GM21825 (cell line): ENCODE results near the gene PCDHA7.
"Not testable (repeated sequence)": the region's sequence is repeated elsewhere in the genome, so short reads cannot be mapped to it uniquely, and the experiment has no call there.

Source experiments
- ATAC-seq: cut with Tn5 transposase; IDR thresholded peaks from one replicate; pipeline ENCODE4 v1.9.1; 2021; ENCODE audit warnings: mild to moderate bottlenecking, moderate library complexity; ENCODE audit not compliant: unreplicated experiment

The PCDHA7 gene

GRCh38 chr5:140857177-140857986, 23.3 kb downstream of the PCDHA7 start:
- ATAC-seq: no peak

- no peak for ATAC-seq
Measured at GRCh38 chr5:140857987-140858240, 23.8 kb downstream of the PCDHA7 start.

- no peak for ATAC-seq
Measured at GRCh38 chr5:140862441-140863295, 28.6 kb downstream of the PCDHA7 start.

- no peak for ATAC-seq
Measured at GRCh38 chr5:140868721-140869554, 34.9 kb downstream of the PCDHA7 start, which contains the start of gene PCDHA11. Gene PCDHA11, plus strand, starts transcription at chr5:140868957. Its CDS starts 147 bp downstream, at chr5:140869104.

- ATAC-seq: no peak
Measured at GRCh38 chr5:140869555-140869886, 35.5 kb downstream of the PCDHA7 start.

GRCh38 chr5:140870221-140871201, 36.4 kb downstream of the PCDHA7 start:
- no peak for ATAC-seq

- ATAC-seq: no peak
Measured at GRCh38 chr5:140875085-140876065, 41.3 kb downstream of the PCDHA7 start, which contains the start of gene PCDHA12. Gene PCDHA12, plus strand, starts transcription at chr5:140875308. Its CDS starts 165 bp downstream, at chr5:140875473.

GRCh38 chr5:140876541-140877261, 42.6 kb downstream of the PCDHA7 start:
- ATAC-seq: not testable (repeated sequence)

GRCh38 chr5:140877262-140877581, 43.2 kb downstream of the PCDHA7 start:
- ATAC-seq: no peak

GRCh38 chr5:140881889-140882590, 48.0 kb downstream of the PCDHA7 start, which contains the start of gene PCDHA13:
Gene PCDHA13, plus strand, starts transcription at chr5:140882124. Its CDS starts 145 bp downstream, at chr5:140882269.
- ATAC-seq: no peak

GRCh38 chr5:140882591-140882899, 48.5 kb downstream of the PCDHA7 start:
- ATAC-seq: no peak

- no peak for ATAC-seq
Measured at GRCh38 chr5:140883373-140883772, 49.3 kb downstream of the PCDHA7 start.

- ATAC-seq: no peak
Measured at GRCh38 chr5:140883927-140884697, 50.0 kb downstream of the PCDHA7 start.
